Cardiac fibroblast (primary cell): ENCODE results near the gene RIPK3.
A peak's percentile ranks its signal among the peaks of the same experiment; 100 is the strongest.

Source experiments
- DNase-seq, 2 donors: peaks; one replicate each; pipeline versions ENCODE4 v3.0.0 to v3.0.0-alpha.2; 2010; ENCODE audit warnings: low read depth in 2 of 2
- H3K4me3 ChIP-seq, 2 donors: replicated peaks in 1 of 2; 1 replicate in 1 of 2; 2 replicates in 1 of 2; pipeline ENCODE4 v1.5.1; 2011; ENCODE audit warnings: low read depth in 2 of 2, low read length in 2 of 2, mild to moderate bottlenecking in 2 of 2, moderate library complexity in 1 of 2
- TF ChIP-seq, protein P1 (sequence below): IDR thresholded peaks from one replicate; pipeline ENCODE4 v1.5.1; 2011; ENCODE audit warnings: low read depth, mild to moderate bottlenecking, low read length, inconsistent platforms

The RIPK3 gene

DNA sequence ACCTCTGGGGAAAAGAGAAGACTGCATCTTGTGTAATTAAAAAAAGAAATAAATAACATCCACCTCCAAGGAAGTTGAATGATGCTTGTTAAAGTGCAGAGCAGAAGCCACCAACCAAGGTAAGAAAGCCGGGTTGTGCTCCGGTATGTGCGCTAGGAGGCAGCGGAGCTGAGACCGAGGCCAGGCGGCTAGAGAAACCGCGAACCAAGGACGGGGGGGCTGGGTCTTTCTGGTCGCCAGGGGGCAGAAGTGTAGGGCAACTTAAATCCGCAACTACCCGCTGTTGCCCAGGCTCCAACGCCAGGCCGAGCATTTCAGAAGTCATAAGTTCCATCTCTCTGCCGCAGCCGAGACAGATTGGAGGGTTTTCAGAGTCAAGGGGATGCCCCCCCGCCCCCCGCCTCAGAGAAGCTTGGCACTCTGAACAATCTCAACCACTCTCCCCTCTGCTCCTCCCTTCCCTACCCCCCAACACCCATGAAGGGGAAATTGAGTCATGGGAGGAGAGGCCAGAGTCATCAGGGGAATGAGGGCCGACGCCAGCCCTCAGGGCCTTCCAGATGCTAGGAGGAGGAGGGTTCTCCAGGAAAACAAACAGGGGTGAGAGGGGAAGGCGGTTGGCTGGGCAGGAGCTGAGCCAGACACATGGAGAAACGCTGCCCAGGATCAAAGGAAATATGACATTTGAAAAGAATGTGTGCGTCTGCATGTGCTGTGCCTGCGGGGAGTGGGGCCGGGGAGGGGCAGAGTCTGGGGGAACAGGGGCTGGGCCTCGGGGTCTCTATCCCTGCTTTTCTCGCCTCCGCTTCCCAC lies 26.0 kb upstream of the RIPK3 start:
- DNase-seq: peak; percentile 96 to 97
- TF ChIP-seq, protein P1, sequence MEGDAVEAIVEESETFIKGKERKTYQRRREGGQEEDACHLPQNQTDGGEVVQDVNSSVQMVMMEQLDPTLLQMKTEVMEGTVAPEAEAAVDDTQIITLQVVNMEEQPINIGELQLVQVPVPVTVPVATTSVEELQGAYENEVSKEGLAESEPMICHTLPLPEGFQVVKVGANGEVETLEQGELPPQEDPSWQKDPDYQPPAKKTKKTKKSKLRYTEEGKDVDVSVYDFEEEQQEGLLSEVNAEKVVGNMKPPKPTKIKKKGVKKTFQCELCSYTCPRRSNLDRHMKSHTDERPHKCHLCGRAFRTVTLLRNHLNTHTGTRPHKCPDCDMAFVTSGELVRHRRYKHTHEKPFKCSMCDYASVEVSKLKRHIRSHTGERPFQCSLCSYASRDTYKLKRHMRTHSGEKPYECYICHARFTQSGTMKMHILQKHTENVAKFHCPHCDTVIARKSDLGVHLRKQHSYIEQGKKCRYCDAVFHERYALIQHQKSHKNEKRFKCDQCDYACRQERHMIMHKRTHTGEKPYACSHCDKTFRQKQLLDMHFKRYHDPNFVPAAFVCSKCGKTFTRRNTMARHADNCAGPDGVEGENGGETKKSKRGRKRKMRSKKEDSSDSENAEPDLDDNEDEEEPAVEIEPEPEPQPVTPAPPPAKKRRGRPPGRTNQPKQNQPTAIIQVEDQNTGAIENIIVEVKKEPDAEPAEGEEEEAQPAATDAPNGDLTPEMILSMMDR: peak; percentile 92
- H3K4me3 ChIP-seq: peak overlapping the region; percentile 1 to 46

DNA sequence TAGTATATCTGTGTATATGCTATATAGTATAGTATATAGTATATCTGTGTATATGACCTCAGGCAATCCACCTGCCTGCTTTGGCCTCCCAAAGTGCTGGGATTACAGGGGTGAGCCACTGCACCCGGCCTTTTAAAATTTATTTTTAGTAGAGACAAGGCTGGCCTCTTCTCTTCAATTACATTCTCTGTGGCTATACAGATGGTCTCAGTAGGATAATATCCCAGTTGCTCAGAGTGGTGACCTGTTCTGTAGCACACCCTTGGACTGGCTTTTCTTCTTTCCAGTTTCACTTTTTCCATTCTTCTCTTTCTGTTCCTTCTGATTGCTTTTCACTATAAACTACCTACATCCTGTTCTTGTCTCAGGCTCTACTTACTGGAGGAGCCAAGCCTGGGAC lies 25.1 kb upstream of the RIPK3 start:
- TF ChIP-seq, protein P1: no peak
- H3K4me3 ChIP-seq: no peak overlapping the region
- DNase-seq: no peak

DNA sequence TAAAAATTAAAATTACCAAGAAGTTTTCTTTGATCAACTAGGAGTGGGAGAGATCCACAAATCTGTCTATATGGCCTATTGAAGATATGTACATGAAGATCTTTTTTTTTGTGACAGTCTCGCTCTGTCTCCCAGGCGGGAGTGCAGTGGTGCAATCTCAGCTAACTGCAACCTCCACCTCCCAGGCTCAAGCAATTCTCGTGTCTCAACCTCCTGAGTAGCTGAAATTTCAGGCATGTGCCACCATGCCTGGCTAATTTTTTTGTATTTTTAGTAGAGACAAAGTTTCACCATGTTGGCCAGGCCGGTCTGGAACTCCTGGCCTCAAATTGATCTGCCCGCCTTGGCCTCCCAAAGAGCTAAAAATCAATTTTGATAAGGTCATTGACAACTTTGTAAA lies 23.6 kb upstream of the RIPK3 start:
- TF ChIP-seq, protein P1: no peak
- no peak overlapping the region for H3K4me3 ChIP-seq
- DNase-seq: no peak

DNA sequence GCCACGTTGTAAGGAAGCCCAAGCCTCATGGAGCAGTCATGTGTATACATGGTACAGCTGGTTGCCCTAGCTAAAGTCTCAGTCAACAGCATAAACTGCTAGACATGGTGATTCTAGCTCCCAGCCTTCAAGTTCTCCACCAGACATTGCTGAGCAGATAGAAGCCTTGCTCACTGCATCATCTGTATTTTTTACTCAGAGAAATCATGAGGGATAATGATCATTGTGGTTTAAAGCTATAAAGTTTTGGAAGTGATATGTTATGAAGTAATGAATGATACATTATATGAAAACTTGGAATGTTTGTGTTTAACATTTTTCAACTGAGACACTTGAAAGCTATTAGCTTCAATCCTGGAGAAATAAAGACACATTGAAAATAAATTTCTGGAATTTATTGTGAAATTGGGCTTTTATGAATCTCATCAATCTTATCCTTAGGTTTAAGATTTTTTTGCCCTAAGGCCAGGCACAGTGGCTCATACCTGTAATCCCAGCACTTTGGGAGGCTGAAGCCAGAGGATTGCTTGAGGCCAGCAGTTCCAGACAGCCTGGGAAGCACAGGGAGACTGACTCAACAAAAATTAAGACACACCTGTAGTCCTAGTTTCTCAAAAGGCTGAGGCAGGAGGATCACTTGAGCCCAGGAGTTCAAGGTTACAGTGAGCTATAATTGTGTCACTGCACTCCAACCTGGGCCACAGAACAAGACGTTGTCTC lies 22.6 kb upstream of the RIPK3 start:
- TF ChIP-seq, protein P1: no peak
- no peak overlapping the region for H3K4me3 ChIP-seq
- no peak for DNase-seq

DNA sequence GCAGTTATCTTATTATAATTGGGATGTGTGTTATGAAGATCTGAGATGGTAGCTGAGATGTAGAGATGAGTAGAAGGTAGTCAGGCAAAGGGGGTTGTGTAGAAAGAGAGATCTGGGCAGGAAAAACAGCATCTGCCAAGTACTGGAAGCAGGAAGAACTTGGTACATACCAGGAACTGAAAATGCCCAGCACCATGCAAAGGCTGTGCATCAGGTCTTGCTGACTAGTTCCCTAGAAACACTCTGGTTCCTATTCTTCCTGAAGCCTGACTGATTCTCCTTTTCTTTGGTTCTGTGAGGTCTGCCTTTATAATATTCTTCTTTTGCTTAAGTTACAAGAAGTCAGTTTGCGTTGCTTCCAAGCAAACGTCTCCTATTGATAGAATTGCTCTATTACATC lies 21.5 kb upstream of the RIPK3 start:
- no peak overlapping the region for H3K4me3 ChIP-seq
- DNase-seq: no peak
- TF ChIP-seq, protein P1: no peak

DNA sequence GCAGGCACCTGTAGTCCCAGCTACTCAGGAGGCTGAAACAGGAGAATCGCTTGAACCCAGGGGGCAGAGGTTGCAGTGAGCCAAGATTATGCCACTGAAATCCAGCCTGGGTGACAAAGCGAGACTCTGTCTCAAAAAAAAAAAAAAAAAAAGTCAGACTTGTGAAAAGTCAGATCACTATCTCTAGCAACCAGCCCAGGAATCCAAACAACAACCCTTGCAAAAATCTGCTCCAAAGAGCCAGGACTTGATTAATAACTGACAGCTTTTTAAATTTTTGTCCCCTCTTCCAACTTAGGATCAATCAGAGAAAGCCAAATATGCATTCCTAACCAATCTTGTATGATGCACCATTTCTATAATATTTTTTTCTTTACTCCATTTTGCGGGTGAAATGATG lies 20.5 kb upstream of the RIPK3 start:
- no peak for DNase-seq
- no peak overlapping the region for H3K4me3 ChIP-seq
- TF ChIP-seq, protein P1: no peak
